Measurements from ENCODE around the gene SDK2.

The SDK2 gene

GRCh38 chr17:73471924-73472323 is 172.3 kb downstream of the SDK2 start:
- TF ChIP-seq CTCF (conservative IDR thresholded peaks at IDR 0.05; ENCODE audit: low read depth, low read length): no peak
- DNase-seq (ENCODE audit: low read depth): no peak

GRCh38 chr17:73470316-73470826 is 173.9 kb downstream of the SDK2 start:
- H3K4me3 ChIP-seq (ENCODE audit: low read depth, low read length): no peak overlapping the region
- DNase-seq (ENCODE audit: low read depth): no peak
- no peak for TF ChIP-seq CTCF (conservative IDR thresholded peaks at IDR 0.05; ENCODE audit: low read depth, low read length)

More at GRCh38 chr17:73471924-73472323, 172.3 kb downstream of the SDK2 start:
- no peak overlapping the region for H3K4me3 ChIP-seq (ENCODE audit: low read depth, low read length)

- DNase-seq (ENCODE audit: low read depth): no peak
- H3K4me3 ChIP-seq (ENCODE audit: low read depth, low read length): no peak overlapping the region
- no peak for TF ChIP-seq CTCF (conservative IDR thresholded peaks at IDR 0.05; ENCODE audit: low read depth, low read length)
Measured at GRCh38 chr17:73469311-73469710, 174.9 kb downstream of the SDK2 start.

GRCh38 chr17:73468221-73468620 is 176.0 kb downstream of the SDK2 start:
- no peak for TF ChIP-seq CTCF (conservative IDR thresholded peaks at IDR 0.05; ENCODE audit: low read depth, low read length)
- DNase-seq (ENCODE audit: low read depth): no peak

GRCh38 chr17:73467651-73468050 is 176.6 kb downstream of the SDK2 start:
- TF ChIP-seq CTCF (conservative IDR thresholded peaks at IDR 0.05; ENCODE audit: low read depth, low read length): no peak
- no peak overlapping the region for H3K4me3 ChIP-seq (ENCODE audit: low read depth, low read length)
- no peak for DNase-seq (ENCODE audit: low read depth)

More at GRCh38 chr17:73468221-73468620, 176.0 kb downstream of the SDK2 start:
- H3K4me3 ChIP-seq (ENCODE audit: low read depth, low read length): no peak overlapping the region

GRCh38 chr17:73466704-73467433 is 177.4 kb downstream of the SDK2 start:
- DNase-seq (ENCODE audit: low read depth): no peak
- TF ChIP-seq CTCF (conservative IDR thresholded peaks at IDR 0.05; ENCODE audit: low read depth, low read length): no peak
- no peak overlapping the region for H3K4me3 ChIP-seq (ENCODE audit: low read depth, low read length)

GRCh38 chr17:73465953-73466230 is 178.4 kb downstream of the SDK2 start:
- no peak overlapping the region for H3K4me3 ChIP-seq (ENCODE audit: low read depth, low read length)
- no peak for DNase-seq (ENCODE audit: low read depth)
- no peak for TF ChIP-seq CTCF (conservative IDR thresholded peaks at IDR 0.05; ENCODE audit: low read depth, low read length)
